Hematopoietic multipotent progenitor cell treated with erythropoietin and hydrocortisone succinate and interleukin-3 and kit ligand, for 6 days (in vitro differentiated cells): ENCODE results near the gene ERVFRD-1.
A peak's percentile ranks its signal among the peaks of the same experiment; 100 is the strongest.

Experiments
- DNase-seq: peaks from one replicate; pipeline ENCODE4 v3.0.0-alpha.2; 2015

ERVFRD-1 gene

GRCh38 chr6:11110921-11111768 lies at the start of gene ERVFRD-1:
ERVFRD-1 (minus strand) TSS chr6:11111725; CDS start chr6:11105310, 6,415 bp downstream.
- no peak for DNase-seq

DNA sequence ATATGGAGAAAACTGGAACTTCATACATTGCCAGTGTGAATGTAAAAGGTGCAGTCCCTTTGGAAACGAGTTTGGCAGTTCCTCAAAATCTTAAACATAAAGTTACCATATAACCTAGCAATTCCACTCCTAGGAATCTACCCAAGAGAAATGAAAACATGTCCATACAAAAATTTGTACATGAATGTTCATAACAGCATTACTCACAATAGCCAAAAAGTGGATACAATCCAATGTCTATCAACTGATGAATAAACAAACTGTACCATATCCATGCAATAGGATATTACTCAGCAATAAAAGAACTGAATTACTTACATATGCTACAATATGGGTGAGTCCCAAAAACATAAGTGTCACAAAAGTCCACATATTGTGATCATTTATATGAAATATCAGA lies 48.7 kb upstream of the ERVFRD-1 start:
- no peak for DNase-seq

- DNase-seq = no peak
These were observed 44.1 kb upstream of the ERVFRD-1 start for GRCh38 chr6:11155589-11155988.

DNA sequence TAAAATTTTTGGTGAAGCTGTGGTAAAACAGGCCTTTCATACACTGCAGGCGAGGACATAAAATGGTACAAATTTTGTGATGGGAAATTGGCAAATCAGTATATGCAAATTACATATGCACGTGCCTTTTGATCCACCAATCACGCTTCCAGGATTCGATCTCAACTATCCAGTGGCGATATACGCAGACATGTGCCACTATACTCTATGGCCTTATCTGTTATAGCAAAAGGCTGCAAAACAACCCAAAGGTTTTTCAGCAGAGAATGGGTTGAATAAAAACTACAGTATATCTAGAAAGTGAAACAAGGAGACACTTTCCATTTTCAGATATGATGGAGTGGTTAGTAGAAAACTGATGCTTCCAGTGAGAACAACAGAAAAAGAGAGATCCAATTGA lies 41.9 kb upstream of the ERVFRD-1 start:
- no peak for DNase-seq

DNA sequence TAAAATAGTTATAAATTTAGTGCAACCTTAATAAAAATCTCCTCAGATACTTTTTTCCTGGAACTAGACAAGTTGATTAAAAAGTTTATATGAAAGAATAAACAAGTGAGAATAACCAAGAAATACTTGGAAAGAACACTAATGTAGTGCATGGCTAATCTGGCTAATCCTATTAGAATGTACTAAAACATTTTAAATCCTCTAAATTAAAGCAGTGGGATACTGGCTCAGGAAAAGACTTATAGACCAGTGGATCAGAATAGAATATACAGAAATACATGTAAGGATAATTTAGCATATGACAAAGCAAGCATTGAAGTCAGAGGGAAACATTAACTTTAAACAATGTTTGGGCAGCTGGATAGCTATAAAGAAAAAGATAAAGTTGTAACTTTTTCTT lies 41.1 kb upstream of the ERVFRD-1 start:
- DNase-seq = no peak

DNA sequence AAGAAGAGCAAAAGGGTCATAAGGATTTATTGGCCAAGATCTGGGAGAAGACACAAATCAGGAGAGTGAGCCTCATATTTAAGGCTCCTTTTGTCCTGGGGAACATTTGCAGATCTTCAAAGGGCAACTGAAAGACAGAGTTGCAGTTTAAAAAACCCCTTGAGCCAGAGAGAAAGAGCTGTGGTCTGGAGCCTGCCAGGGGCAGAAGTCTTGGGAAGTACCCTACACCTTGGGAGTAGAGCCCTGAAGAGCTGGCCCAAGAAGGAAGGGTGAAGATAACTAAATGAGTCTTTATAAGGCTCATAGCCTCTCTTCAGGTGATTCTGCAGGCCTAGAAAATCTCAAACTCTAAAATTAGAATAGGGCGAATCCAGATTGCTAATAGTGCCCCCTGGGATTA lies 40.0 kb upstream of the ERVFRD-1 start:
- no peak for DNase-seq

DNA sequence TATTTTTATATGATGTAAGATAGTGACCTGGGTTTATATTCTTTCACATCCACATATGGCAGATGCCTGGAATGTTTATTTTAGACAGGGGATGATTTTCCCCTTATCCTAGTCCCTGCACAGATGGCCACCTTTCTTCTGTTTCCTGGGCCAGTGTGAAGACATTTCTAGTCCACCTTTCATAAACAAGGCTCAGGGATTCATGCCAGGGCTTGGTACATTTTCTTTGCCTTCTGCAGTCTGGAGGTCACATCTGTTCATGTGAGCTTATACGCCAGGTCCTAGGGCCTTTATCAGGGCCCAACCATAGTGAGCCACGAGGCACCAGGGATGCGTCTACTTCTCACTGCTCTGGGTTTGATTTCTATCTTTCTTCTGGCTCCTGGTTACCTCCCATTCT lies 38.0 kb upstream of the ERVFRD-1 start:
- DNase-seq = no peak

- DNase-seq = no peak
These were observed 34.7 kb upstream of the ERVFRD-1 start for GRCh38 chr6:11146117-11146826.

DNA sequence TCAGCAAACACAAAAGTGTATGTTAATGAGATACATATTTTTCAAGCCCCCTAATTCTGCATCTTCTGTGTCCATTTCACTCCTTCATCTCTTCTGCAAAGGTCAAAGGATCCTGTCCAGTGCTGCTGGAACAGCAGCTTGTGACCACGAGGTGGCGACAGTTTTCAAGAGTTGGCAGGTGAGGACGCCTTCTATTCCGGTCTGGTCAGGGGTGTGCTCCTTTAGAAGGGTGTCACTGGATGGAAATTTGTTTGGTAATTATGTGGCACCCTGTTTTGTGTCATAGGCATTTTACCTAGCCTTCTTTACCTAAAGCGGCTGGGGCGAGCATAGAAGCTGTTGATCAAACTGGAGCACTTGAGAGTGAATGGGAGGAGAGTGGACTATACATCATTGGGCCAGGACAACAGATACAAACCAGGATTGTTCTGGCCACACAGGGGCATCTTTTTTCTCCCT lies 32.9 kb upstream of the ERVFRD-1 start:
- peak; percentile 85 for DNase-seq

DNA sequence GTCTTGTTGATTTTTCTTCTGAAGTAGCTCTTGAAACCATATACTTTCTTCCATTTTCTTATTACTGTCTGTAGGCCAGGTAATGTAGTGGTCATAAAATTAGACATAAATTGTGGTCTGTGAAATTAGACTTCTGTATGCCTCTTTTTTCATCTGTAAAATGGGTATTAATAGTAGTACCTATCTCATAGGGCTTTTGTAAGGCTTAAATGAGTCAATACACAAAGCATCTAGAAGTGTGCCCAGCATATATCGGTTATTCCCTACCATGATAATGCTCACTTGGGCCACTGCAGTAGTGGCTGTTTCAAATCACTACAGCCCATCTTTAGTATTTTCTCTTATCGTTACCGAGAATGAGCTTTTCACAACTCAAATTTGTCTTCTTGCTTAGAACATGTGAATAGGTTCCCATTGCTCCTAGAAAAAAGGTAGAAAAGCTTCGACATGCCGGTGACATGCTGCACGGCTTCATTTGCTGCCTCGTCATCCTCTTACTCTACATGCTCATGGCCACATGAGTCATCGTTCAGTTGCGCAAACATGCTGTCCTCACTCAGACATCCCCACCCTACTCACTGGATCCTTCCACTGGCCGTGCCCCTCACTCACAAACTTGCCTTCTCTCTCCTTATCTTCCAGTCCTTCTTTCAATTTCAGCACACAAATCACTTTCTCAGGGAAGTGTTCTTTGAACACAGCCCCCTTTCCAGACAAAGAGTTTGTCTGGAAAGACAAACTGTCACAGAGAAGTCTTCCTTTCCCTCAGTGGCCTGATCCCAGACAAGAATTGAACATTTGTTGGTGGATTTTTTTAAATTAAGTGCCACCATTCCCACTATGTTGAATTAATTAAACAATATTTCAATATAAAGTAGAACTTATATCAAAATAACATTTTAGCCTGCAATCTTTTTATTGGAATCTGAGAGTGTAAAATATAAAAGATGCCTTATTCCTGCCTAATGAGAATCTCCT lies 32.2 kb upstream of the ERVFRD-1 start:
- DNase-seq = peak; percentile 64

GRCh38 chr6:11142296-11143027 lies 30.9 kb upstream of the ERVFRD-1 start:
- no peak for DNase-seq

DNA sequence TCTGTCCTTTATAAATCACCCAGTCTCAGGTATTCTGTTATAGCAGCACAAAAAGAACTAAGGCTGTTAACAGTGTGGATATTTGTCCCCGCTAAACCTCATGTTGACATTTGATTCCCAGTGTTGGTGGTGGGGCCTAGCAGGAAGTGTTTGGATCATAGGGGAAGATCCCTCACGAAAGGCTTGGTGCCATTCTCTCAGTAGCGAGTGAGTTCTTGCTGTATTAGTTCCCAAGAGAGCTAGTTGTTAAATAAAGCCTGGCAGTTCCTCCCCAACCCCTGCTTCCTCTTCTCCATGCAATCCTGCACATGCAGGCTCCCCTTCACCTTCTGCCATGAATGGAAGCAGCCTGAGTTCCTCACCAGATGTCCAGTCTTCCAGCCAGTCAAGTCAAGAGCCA lies 29.8 kb upstream of the ERVFRD-1 start:
- DNase-seq = no peak

- no peak for DNase-seq
These were observed 28.5 kb upstream of the ERVFRD-1 start for GRCh38 chr6:11140056-11140455.

DNA sequence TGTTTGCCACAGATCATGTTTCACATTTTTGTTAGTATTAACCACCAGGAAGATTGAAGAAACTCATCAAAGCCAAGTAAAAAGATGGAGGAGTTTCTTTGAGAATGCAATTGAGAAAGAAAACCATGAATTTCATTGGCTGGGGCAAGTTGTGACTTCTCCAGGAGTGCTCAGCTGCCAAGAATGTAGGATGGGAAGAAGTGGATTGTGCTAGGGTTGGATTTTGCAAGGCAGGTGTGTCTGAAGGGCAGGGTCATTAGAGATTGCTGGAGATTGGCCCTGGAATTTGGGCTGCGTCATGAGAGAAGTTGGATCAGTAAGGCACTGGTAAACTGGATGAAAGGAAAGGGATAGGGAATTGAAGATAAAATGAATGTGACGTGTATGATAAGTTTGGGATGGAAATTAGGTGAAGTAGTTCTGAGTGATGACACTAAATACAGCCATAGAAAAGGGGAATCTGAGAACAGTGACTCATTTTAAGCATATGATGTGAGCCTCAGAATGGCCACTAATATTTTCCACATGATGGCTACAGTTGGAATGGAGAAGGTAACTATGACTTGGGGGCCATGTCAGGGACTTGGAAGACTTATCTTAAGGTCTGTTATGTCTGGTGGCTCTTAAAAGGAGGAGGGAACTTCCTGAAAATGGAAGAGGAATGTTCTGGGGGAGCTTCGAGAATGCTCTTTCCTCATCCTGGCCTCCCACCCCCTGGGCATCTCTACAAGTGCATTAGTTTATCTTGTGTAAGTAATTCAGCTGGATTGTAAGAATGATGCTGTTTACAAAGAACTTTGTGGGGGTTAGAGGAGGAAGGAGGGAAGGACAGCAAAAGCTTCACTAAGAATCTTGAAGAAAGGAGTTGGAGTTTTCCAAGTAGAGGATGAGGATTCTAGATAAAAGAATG lies 27.8 kb upstream of the ERVFRD-1 start:
- no peak for DNase-seq

DNA sequence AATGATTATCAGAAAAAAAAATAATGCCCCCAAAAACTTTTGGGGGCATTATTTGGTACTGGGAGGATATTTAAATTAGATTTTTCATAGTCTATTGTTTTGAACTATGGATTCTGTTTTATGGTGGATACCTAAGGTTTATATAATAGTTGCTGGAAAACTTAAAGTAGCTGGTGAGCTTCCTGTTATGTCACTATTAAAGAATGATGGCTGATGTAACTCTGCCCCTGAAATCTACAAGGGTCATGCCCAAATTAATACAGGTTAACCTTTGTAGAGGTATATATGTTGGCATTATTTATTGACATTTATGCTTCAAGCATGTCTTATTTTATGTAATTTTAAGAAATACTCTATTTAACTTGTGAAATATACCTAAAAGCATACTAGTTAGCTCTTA lies 25.3 kb upstream of the ERVFRD-1 start:
- no peak for DNase-seq

GRCh38 chr6:11133281-11133680 lies 21.8 kb upstream of the ERVFRD-1 start:
- DNase-seq = no peak

GRCh38 chr6:11132194-11132888 lies 20.8 kb upstream of the ERVFRD-1 start:
- DNase-seq = no peak

DNA sequence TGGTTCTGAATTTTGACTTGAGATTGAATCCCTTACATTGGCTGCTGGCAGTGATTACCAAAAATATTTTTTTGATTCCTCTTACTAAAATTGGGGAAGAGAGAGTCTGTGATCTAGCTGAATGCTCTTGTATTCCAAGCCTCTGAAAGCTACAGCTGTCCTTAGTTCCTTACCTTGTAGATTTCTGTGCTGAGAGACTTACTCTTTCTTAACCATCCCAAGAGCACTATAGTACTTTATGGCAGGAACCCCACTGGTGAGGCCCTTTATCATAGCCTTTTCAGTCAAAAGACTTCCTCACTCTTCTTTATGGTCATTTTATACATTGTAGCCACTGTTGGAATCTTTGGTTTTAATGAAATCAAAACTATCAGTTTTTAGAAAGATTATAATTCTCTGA lies 19.1 kb upstream of the ERVFRD-1 start:
- DNase-seq = no peak

GRCh38 chr6:11129908-11130565 lies 18.5 kb upstream of the ERVFRD-1 start:
- DNase-seq = no peak

DNA sequence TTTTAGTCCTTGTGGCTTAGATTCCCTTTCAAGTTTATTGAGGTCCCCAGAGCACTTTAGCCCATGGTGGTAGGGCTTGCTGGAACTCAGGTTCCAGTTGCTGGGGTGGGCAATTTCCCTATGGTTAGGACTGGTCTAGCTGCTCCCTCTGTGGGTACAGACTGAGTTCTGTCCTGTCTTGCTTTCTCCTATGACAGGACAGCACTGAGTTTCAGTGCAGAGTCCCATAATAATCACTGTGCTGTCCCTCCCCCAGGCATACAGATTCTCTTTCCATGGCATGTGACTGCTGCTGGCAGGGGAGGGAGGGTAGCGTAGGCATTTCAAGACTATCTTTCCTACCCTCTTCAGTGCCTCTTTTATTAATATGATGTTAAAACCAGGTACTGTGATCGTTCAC lies 17.1 kb upstream of the ERVFRD-1 start:
- no peak for DNase-seq
